Activated CD8-positive, alpha-beta T cell treated with anti-CD3 and anti-CD28 coated beads, Interleukin-2, amount 10 ng/mL, durations not matched to agents 7 days and 5 days (primary cell): Measurements from ENCODE around the gene SLC16A1. TPM values are rescaled to one million over a fixed set of nuclear protein-coding genes. Genes with fewer than 3 reads are reported as not detected.
"Not testable (repeated sequence)": the region's sequence is repeated elsewhere in the genome, so short reads cannot be mapped to it uniquely, and the experiment has no call there.

Experiments used
- ATAC-seq: fragments of 150-1000 bp; cut with Tn5 transposase; one replicate; pipeline ENCODE4 v1.10.0; 2021; ENCODE audit warnings: moderate library complexity
- CTCF ChIA-PET: fragments of 350-600 bp; sonication (Branson Sonifier 250); formaldehyde crosslinking; loops from one replicate; lab custom pipeline; 2021; ENCODE audit warnings: antibody characterized with exemption; lab: Charles Lee
- POLR2A ChIA-PET: fragments of 350-600 bp; sonication (Branson Sonifier 250); formaldehyde crosslinking; loops from one replicate; lab custom pipeline; 2021; ENCODE audit warnings: antibody characterized with exemption; lab: Charles Lee
- DNase-seq: peaks from one replicate; pipeline ENCODE4 v3.0.0-alpha.2; 2020
- H3K27ac Mint-ChIP-seq: one replicate; pipeline ENCODE4 v1.8.0; 2021; ENCODE audit warnings: mild to moderate bottlenecking, mixed read lengths
- H3K27me3 Mint-ChIP-seq: one replicate; pipeline ENCODE4 v1.8.0; 2021; ENCODE audit warnings: low read depth, mixed read lengths
- H3K36me3 Mint-ChIP-seq: one replicate; pipeline ENCODE4 v1.8.0; 2021; ENCODE audit warnings: low read depth, mixed read lengths
- H3K4me1 Mint-ChIP-seq: one replicate; pipeline ENCODE4 v1.8.0; 2021; ENCODE audit warnings: low read depth, mixed read lengths
- H3K4me3 Mint-ChIP-seq: one replicate; pipeline ENCODE4 v1.8.0; 2021; ENCODE audit warnings: mild to moderate bottlenecking, mixed read lengths
- H3K9me3 Mint-ChIP-seq: one replicate; pipeline ENCODE4 v1.8.0; 2022; ENCODE audit warnings: mixed read lengths; ENCODE audit not compliant: insufficient read depth
- total RNA-seq, 2 experiments: library from RNA; stranded (reverse); gene quantifications; one replicate each; pipeline ENCODE4 v1.2.3, GENCODE V29; 2021

SLC16A1 gene
- total RNA-seq, 2 experiments from 2014 or later, result 53.0 to 54.5 TPM

DNA sequence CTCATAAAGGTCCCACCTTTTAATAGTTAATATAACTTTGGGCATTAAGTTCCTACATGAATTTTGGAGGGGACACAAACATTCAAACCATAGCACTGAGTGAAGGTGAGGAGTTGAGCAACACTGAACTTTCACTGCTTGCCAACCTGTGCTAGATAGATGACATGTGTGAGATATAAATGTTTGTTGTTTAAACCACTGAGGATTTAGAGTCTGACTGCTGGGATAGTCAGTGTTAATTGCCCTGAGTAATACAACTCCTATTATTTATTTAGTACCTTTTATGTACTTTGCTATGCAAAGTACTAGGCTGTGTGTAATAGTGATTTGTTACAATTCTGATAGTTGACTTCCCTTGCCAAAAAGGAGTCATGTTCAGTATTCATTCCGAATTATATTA is 32.4 kb upstream of the SLC16A1 start:
- ATAC-seq (no peak), DNase-seq (no peak)
- POLR2A ChIA-PET, result interaction anchor here (0.7 kb wide), 1 partner anchor 1022 kb away, joined by 4 read pairs; no protein-coding TSS in a partner anchor
- no peaks in the 10 kb centered on the region for H3K27me3 Mint-ChIP-seq
- H3K4me3 Mint-ChIP-seq, result no peak overlapping the region
- no peak overlapping the region for H3K27ac Mint-ChIP-seq
- CTCF ChIA-PET, result no interaction called here
- H3K4me1 Mint-ChIP-seq, result no peaks in the 10 kb centered on the region
- H3K9me3 Mint-ChIP-seq, result no peaks in the 10 kb centered on the region
- H3K36me3 Mint-ChIP-seq, result peaks cover 2% of the 10 kb centered on the region

- no peaks in the 10 kb centered on the region for H3K4me1 Mint-ChIP-seq
- DNase-seq (no peak), ATAC-seq (no peak)
- H3K27ac Mint-ChIP-seq, result no peak overlapping the region
- no peak overlapping the region for H3K4me3 Mint-ChIP-seq
- no peaks in the 10 kb centered on the region for H3K36me3 Mint-ChIP-seq
- H3K9me3 Mint-ChIP-seq, result no peaks in the 10 kb centered on the region
- ChIA-PET POLR2A (no interaction called here), CTCF (no interaction called here)
- H3K27me3 Mint-ChIP-seq, result no peaks in the 10 kb centered on the region
These were observed 29.1 kb upstream of the SLC16A1 start for GRCh38 chr1:112985123-112985522.

DNA sequence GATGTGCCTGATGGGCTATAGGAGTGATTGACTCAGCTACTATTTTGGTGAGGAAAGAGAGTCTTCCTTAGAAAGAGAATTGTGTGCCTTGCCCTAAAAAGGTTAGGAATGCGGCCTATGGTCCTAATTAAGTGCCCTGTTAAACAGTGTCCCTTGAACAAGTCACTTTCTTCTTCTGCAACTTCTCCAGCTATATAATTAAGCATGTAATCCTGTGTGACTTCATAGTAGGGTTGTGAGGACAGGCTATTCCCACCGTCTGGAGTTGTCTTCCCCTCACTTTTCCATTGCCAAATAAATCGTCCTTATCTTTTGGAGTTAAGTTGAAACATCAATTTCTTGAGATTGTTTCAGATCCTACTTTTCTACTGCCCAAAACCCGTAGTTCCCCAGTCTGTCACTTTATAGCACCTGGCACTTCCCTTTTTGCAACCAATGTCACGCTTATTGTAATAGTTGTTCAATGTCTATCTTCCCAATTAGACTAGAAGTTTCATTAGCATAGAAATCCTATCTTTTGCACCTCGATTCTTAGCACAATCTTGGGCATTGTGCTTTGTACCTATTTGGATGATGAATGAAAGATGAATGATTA is 27.6 kb upstream of the SLC16A1 start:
- H3K4me1 Mint-ChIP-seq, result no peaks in the 10 kb centered on the region
- ATAC-seq, result no peak

GRCh38 chr1:112982853-112983536 is 27.0 kb upstream of the SLC16A1 start:
- ATAC-seq (no peak), DNase-seq (no peak)
- H3K4me1 Mint-ChIP-seq, result no peaks in the 10 kb centered on the region
- no peak overlapping the region for H3K4me3 Mint-ChIP-seq
- H3K27me3 Mint-ChIP-seq, result no peaks in the 10 kb centered on the region
- CTCF ChIA-PET, result interaction anchor here (0.7 to 2.1 kb wide), 3 partner anchors 10 to 90 kb away, joined by 3 to 11 read pairs (median 3); partner anchors contain the start of gene LRIG2
- POLR2A ChIA-PET, result no interaction called here
- H3K9me3 Mint-ChIP-seq, result no peaks in the 10 kb centered on the region
- H3K27ac Mint-ChIP-seq, result no peak overlapping the region
- H3K36me3 Mint-ChIP-seq, result no peaks in the 10 kb centered on the region

More for the DNA sequence above, 27.6 kb upstream of the SLC16A1 start:
- Mint-ChIP-seq H3K27ac (no peak overlapping the region), H3K9me3 (no peaks in the 10 kb centered on the region), H3K36me3 (no peaks in the 10 kb centered on the region), H3K27me3 (no peaks in the 10 kb centered on the region), H3K4me3 (no peak overlapping the region)
- ChIA-PET CTCF (interaction anchor here (0.7 to 2.1 kb wide), 3 partner anchors 10 to 89 kb away, joined by 3 to 11 read pairs (median 3); partner anchors contain the start of gene LRIG2), POLR2A (no interaction called here)
- DNase-seq, result no peak

GRCh38 chr1:112982328-112982727 is 26.3 kb upstream of the SLC16A1 start:
- ChIA-PET POLR2A (no interaction called here), CTCF (no interaction called here)
- Mint-ChIP-seq H3K27ac (no peak overlapping the region), H3K27me3 (no peaks in the 10 kb centered on the region), H3K9me3 (no peaks in the 10 kb centered on the region), H3K4me3 (no peak overlapping the region), H3K4me1 (no peaks in the 10 kb centered on the region), H3K36me3 (no peaks in the 10 kb centered on the region)
- ATAC-seq, result no peak
- no peak for DNase-seq

- H3K4me1 Mint-ChIP-seq, POLR2A ChIA-PET, H3K4me3 Mint-ChIP-seq, ATAC-seq, CTCF ChIA-PET, H3K27me3 Mint-ChIP-seq, H3K9me3 Mint-ChIP-seq, H3K36me3 Mint-ChIP-seq, DNase-seq, H3K27ac Mint-ChIP-seq: not testable (repeated sequence)
These were observed 25.8 kb upstream of the SLC16A1 start for GRCh38 chr1:112981834-112982233.

- no peaks in the 10 kb centered on the region for H3K9me3 Mint-ChIP-seq
- H3K27ac Mint-ChIP-seq, result no peak overlapping the region
- ChIA-PET CTCF (no interaction called here), POLR2A (no interaction called here)
- no peak for DNase-seq
- no peaks in the 10 kb centered on the region for H3K27me3 Mint-ChIP-seq
- no peak overlapping the region for H3K4me3 Mint-ChIP-seq
- peaks cover under 1% of the 10 kb centered on the region for H3K36me3 Mint-ChIP-seq
- H3K4me1 Mint-ChIP-seq, result no peaks in the 10 kb centered on the region
- no peak for ATAC-seq
These were observed 25.4 kb upstream of the SLC16A1 start for GRCh38 chr1:112981426-112981825.

- H3K27ac Mint-ChIP-seq, result no peak overlapping the region
- H3K27me3 Mint-ChIP-seq, result no peaks in the 10 kb centered on the region
- H3K4me3 Mint-ChIP-seq, result no peak overlapping the region
- H3K9me3 Mint-ChIP-seq, result no peaks in the 10 kb centered on the region
- H3K4me1 Mint-ChIP-seq, result no peaks in the 10 kb centered on the region
- no peak for DNase-seq
- ChIA-PET CTCF (interaction anchor here (1.0 kb wide), 1 partner anchor 9 kb away, joined by 3 read pairs; no protein-coding TSS in a partner anchor), POLR2A (no interaction called here)
- peaks cover 15% of the 10 kb centered on the region for H3K36me3 Mint-ChIP-seq
- no peak for ATAC-seq
These were observed 19.3 kb upstream of the SLC16A1 start for GRCh38 chr1:112975336-112975735.

GRCh38 chr1:112974646-112975045 is 18.6 kb upstream of the SLC16A1 start:
- CTCF ChIA-PET, result interaction anchor here (1.0 kb wide), 1 partner anchor 8 kb away, joined by 3 read pairs; no protein-coding TSS in a partner anchor
- POLR2A ChIA-PET, result no interaction called here
- H3K27ac Mint-ChIP-seq, result no peak overlapping the region

GRCh38 chr1:112973788-112974187 is 17.8 kb upstream of the SLC16A1 start:
- ATAC-seq, result no peak
- Mint-ChIP-seq H3K27me3 (no peaks in the 10 kb centered on the region), H3K27ac (no peak overlapping the region), H3K4me1 (no peaks in the 10 kb centered on the region), H3K9me3 (no peaks in the 10 kb centered on the region), H3K4me3 (no peak overlapping the region), H3K36me3 (peaks cover 20% of the 10 kb centered on the region)
- POLR2A ChIA-PET, result no interaction called here
- DNase-seq, result no peak
- CTCF ChIA-PET, result interaction anchor here (0.9 kb wide), 1 partner anchor 9 kb away, joined by 3 read pairs; no protein-coding TSS in a partner anchor

More at GRCh38 chr1:112974646-112975045, 18.6 kb upstream of the SLC16A1 start:
- no peak overlapping the region for H3K4me3 Mint-ChIP-seq
- ATAC-seq (no peak), DNase-seq (no peak)
- no peaks in the 10 kb centered on the region for H3K4me1 Mint-ChIP-seq
- H3K9me3 Mint-ChIP-seq, result no peaks in the 10 kb centered on the region
- no peaks in the 10 kb centered on the region for H3K27me3 Mint-ChIP-seq
- peaks cover 18% of the 10 kb centered on the region for H3K36me3 Mint-ChIP-seq

DNA sequence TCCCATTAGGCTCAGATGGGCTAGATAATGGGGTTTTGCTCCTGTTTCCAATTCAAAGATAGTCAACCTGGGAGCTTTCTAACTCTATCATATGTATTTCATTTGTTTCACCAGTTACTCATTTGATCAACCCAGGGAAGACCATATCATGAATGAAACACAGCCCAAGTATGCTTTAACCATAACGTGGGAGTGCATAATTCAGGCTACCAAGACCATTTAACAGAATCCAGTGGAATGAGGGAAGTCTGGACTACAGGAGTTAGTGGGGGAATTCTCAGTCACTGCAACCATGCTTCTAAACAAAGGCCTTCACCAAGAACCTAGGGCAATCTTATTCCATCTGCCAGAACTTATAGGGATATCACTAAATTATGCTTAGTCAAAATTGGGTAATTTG is 15.0 kb upstream of the SLC16A1 start:
- ChIA-PET POLR2A (interaction anchor here (0.9 kb wide), 1 partner anchor 14 kb away, joined by 3 read pairs; no protein-coding TSS in a partner anchor), CTCF (interaction anchor here (1.4 kb wide), 1 partner anchor 12 kb away, joined by 3 read pairs; no protein-coding TSS in a partner anchor)
- Mint-ChIP-seq H3K4me1 (no peaks in the 10 kb centered on the region), H3K36me3 (peaks cover 37% of the 10 kb centered on the region), H3K27ac (no peak overlapping the region), H3K9me3 (no peaks in the 10 kb centered on the region), H3K27me3 (no peaks in the 10 kb centered on the region), H3K4me3 (no peak overlapping the region)
- ATAC-seq (no peak), DNase-seq (no peak)

DNA sequence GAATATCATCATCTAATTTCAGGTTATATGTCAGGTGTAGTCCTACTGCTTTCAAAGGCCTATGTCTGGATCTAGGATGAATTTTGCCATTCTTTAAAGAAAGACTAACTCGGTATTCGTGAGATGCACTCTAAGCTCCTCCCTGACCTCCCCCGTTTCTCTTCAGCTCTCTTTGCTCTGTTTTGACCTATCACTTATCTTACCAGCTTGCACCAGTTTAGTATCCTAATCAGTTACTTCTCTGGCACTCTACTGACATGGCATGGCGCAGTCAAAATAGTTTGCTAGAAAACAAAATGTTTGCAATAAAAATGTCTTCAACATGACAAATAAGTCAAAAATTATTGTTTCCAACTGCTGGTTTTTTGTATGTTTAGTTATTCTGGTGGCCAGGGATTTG is 8.4 kb upstream of the SLC16A1 start:
- no peak for ATAC-seq
- peaks cover 65% of the 10 kb centered on the region for H3K36me3 Mint-ChIP-seq
- no peak overlapping the region for H3K4me3 Mint-ChIP-seq
- H3K27ac Mint-ChIP-seq, result no peak overlapping the region
- DNase-seq, result no peak
- POLR2A ChIA-PET, result no interaction called here
- CTCF ChIA-PET, result interaction anchor here (1.7 kb wide), 1 partner anchor 108 kb away, joined by 4 read pairs; the partner anchor contains the start of gene LRIG2
- no peaks in the 10 kb centered on the region for H3K9me3 Mint-ChIP-seq
- H3K27me3 Mint-ChIP-seq, result no peaks in the 10 kb centered on the region
- peaks cover 32% of the 10 kb centered on the region for H3K4me1 Mint-ChIP-seq
